ENCODE results near the gene CELF2.

The CELF2 gene

DNA sequence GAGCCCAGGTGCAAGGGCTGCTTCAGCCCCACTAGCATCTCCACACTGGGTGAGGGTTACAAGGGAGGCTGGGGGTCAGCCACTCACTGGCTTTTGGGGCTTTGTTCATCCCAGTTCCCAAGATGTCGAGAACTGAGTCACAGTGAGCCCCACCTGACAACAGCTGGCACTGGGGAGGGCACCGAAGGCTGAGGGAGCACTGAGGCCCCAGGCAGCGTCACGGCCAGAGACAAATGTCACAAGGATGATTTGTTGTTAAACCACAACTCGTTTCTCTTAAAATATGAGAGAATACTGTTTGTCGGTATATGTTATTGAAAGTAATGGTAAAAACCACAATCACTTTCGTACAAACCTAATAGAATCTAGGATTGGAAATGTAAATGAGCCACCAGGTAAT, 219.9 kb downstream of the CELF2 start:
- TF ChIP-seq CTCF (IDR thresholded peaks at IDR 0.05; ENCODE audit: insufficient read depth, low read length, poor library complexity, severe bottlenecking) (no peak), EZH2phosphoT487 (conservative IDR thresholded peaks at IDR 0.05; ENCODE audit: low read length) (no peak)
- no peaks in the 10 kb centered on the region for H3K79me2 ChIP-seq (ENCODE audit: insufficient read depth, low read length)
- H3K4me3 ChIP-seq (ENCODE audit: insufficient read depth, low read length, poor library complexity, severe bottlenecking) = no peak overlapping the region
- no peak overlapping the region for H2AFZ ChIP-seq (ENCODE audit: low read depth, low read length, severe bottlenecking)
- no peaks in the 10 kb centered on the region for H4K20me1 ChIP-seq (ENCODE audit: low read depth, low read length)
- H3K9ac ChIP-seq (ENCODE audit: low read length) = no peak overlapping the region
- no peaks in the 10 kb centered on the region for H3K36me3 ChIP-seq (ENCODE audit: low read length)
- H3K9me3 ChIP-seq (ENCODE audit: insufficient read depth, low read length) = no peaks in the 10 kb centered on the region
- no peaks in the 10 kb centered on the region for H3F3A ChIP-seq (ENCODE audit: insufficient read depth)
- no peaks in the 10 kb centered on the region for H3K27me3 ChIP-seq (ENCODE audit: low read length)
- no peak overlapping the region for H3K27ac ChIP-seq (ENCODE audit: low read depth, low read length)
- no peak overlapping the region for H3K4me2 ChIP-seq (ENCODE audit: low read depth, low read length, poor library complexity, severe bottlenecking)
- no peaks in the 10 kb centered on the region for H3K9me2 ChIP-seq (replicated peaks; ENCODE audit: insufficient read depth, low read length)

DNA sequence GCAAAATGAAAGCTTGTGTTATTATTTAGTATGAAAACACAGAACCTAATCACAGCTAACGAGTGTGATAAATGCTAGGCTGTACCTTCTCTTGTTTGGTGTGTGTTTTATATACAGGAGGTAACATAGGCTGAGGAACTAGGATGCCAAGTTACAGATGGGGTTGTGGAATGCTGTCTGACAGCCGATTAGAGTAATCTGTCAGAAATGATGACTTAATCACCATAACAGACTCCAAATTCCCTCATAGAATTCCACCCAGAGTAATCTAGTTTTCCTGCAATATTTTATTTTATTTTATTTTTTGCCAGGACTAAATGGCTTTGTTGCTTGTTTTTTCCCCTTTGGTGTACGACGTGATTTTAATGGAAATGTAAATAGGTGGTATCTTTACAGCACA, 221.2 kb downstream of the CELF2 start:
- Histone ChIP-seq H3K27ac (ENCODE audit: low read depth, low read length) (no peak overlapping the region), H3K79me2 (ENCODE audit: insufficient read depth, low read length) (no peaks in the 10 kb centered on the region), H3K36me3 (ENCODE audit: low read length) (no peaks in the 10 kb centered on the region), H3K9me3 (ENCODE audit: insufficient read depth, low read length) (no peaks in the 10 kb centered on the region), H3K27me3 (ENCODE audit: low read length) (no peaks in the 10 kb centered on the region), H4K20me1 (ENCODE audit: low read depth, low read length) (no peaks in the 10 kb centered on the region), H3K4me3 (ENCODE audit: insufficient read depth, low read length, poor library complexity, severe bottlenecking) (no peak overlapping the region), H3K4me2 (ENCODE audit: low read depth, low read length, poor library complexity, severe bottlenecking) (no peak overlapping the region), H3K9ac (ENCODE audit: low read length) (no peak overlapping the region), H2AFZ (ENCODE audit: low read depth, low read length, severe bottlenecking) (no peak overlapping the region), H3K9me2 (replicated peaks; ENCODE audit: insufficient read depth, low read length) (no peaks in the 10 kb centered on the region), H3F3A (ENCODE audit: insufficient read depth) (no peaks in the 10 kb centered on the region)
- TF ChIP-seq CTCF (IDR thresholded peaks at IDR 0.05; ENCODE audit: insufficient read depth, low read length, poor library complexity, severe bottlenecking) (no peak), EZH2phosphoT487 (conservative IDR thresholded peaks at IDR 0.05; ENCODE audit: low read length) (no peak)

- H3K9me3 ChIP-seq (ENCODE audit: insufficient read depth, low read length) = no peaks in the 10 kb centered on the region
- H4K20me1 ChIP-seq (ENCODE audit: low read depth, low read length) = no peaks in the 10 kb centered on the region; the same call in 1 of the 2 replicates
- no peak overlapping the region for H3K4me3 ChIP-seq (ENCODE audit: insufficient read depth, low read length, poor library complexity, severe bottlenecking)
- no peak overlapping the region for H3K9ac ChIP-seq (ENCODE audit: low read length)
- no peaks in the 10 kb centered on the region for H3K36me3 ChIP-seq (ENCODE audit: low read length)
- no peaks in the 10 kb centered on the region for H3K9me2 ChIP-seq (replicated peaks; ENCODE audit: insufficient read depth, low read length)
- no peak overlapping the region for H3K4me2 ChIP-seq (ENCODE audit: low read depth, low read length, poor library complexity, severe bottlenecking)
- no peaks in the 10 kb centered on the region for H3F3A ChIP-seq (ENCODE audit: insufficient read depth)
- no peak overlapping the region for H2AFZ ChIP-seq (ENCODE audit: low read depth, low read length, severe bottlenecking)
- H3K27ac ChIP-seq (ENCODE audit: low read depth, low read length) = no peak overlapping the region
- no peak for TF ChIP-seq EZH2phosphoT487 (conservative IDR thresholded peaks at IDR 0.05; ENCODE audit: low read length)
- no peak for TF ChIP-seq CTCF (IDR thresholded peaks at IDR 0.05; ENCODE audit: insufficient read depth, low read length, poor library complexity, severe bottlenecking)
- no peaks in the 10 kb centered on the region for H3K27me3 ChIP-seq (ENCODE audit: low read length)
- no peaks in the 10 kb centered on the region for H3K79me2 ChIP-seq (ENCODE audit: insufficient read depth, low read length)
These were observed 223.0 kb downstream of the CELF2 start for GRCh38 chr10:11240641-11241040.

Measured in SU-DHL-6 (cell line).